GM21825 (cell line): ENCODE results near the gene NKG7.

Experiments
- ATAC-seq: cut with Tn5 transposase; IDR thresholded peaks from one replicate; pipeline ENCODE4 v1.9.1; 2021; ENCODE audit warnings: mild to moderate bottlenecking, moderate library complexity; ENCODE audit not compliant: unreplicated experiment

The NKG7 gene

GRCh38 chr19:51391073-51391611 lies 18.7 kb upstream of the NKG7 start:
- no peak for ATAC-seq

- no peak for ATAC-seq
Observed at GRCh38 chr19:51389143-51389542, 16.7 kb upstream of the NKG7 start.

GRCh38 chr19:51387924-51388389 lies 15.5 kb upstream of the NKG7 start, which contains the start of gene LIM2:
TSS of gene LIM2 (minus strand) at chr19:51387974. CDS start at chr19:51387443, 531 bp downstream.
- no peak for ATAC-seq

- no peak for ATAC-seq
Observed at GRCh38 chr19:51386882-51387520, 14.5 kb upstream of the NKG7 start.

GRCh38 chr19:51382004-51382403 lies 9.6 kb upstream of the NKG7 start:
- ATAC-seq, result no peak

GRCh38 chr19:51380379-51380778 lies 7.9 kb upstream of the NKG7 start:
- no peak for ATAC-seq

- ATAC-seq, result no peak
Observed at GRCh38 chr19:51377422-51377821, 5.0 kb upstream of the NKG7 start.

- peak; percentile 40 for ATAC-seq
Observed at GRCh38 chr19:51375504-51376221, 3.2 kb upstream of the NKG7 start.

- no peak for ATAC-seq
Observed at GRCh38 chr19:51372021-51372648, 319 bp downstream of the NKG7 start.

GRCh38 chr19:51371186-51371690 lies 1.2 kb downstream of the NKG7 start:
- ATAC-seq, result no peak

- no peak for ATAC-seq
Observed at GRCh38 chr19:51370230-51370629, 2.2 kb downstream of the NKG7 start.

- no peak for ATAC-seq
Observed at GRCh38 chr19:51368366-51369282, 3.8 kb downstream of the NKG7 start, which contains the start of gene CLDND2. TSS of gene CLDND2 (minus strand) at chr19:51369003. CDS start at chr19:51368577, 426 bp downstream.

- peak; percentile 60 for ATAC-seq
Observed at GRCh38 chr19:51367565-51368365, 4.7 kb downstream of the NKG7 start.

- no peak for ATAC-seq
Observed at GRCh38 chr19:51367255-51367564, 5.2 kb downstream of the NKG7 start.

- ATAC-seq, result peak; percentile 46
Observed at GRCh38 chr19:51366389-51367254, 5.8 kb downstream of the NKG7 start.

- ATAC-seq, result no peak
Observed at GRCh38 chr19:51365965-51366388, 6.5 kb downstream of the NKG7 start, which contains the start of gene ETFB. TSS of gene ETFB (minus strand) at chr19:51366388. CDS start at chr19:51366326, 62 bp downstream.

GRCh38 chr19:51365211-51365964 lies 7.1 kb downstream of the NKG7 start:
- no peak for ATAC-seq
